ENCODE data around the gene MARCHF10. TPM values are rescaled to one million over a fixed set of nuclear protein-coding genes. Genes with fewer than 3 reads are reported as not detected.

The MARCHF10 gene
- total RNA-seq, 4 donors from 2014 or later = 2.1 TPM; not detected in 3

- peak; percentile 21 for DNase-seq
- intact Hi-C loops (cut with DNase I; ENCODE audit: low total_unique reads) = no loop called here
- H3K4me3 ChIP-seq = no peak overlapping the region
- H3K27ac ChIP-seq = peak overlapping the region; percentile 14 to 55 (median 48)
- H3K4me1 ChIP-seq = peaks cover 0 to 4% (median 0%) of the 10 kb centered on the region in 4 donors
- in situ Hi-C loops (cut with MboI; ENCODE audit: low pct_ligation_motif_present in 1 of 4, low pct_unique_long_range_greater_than_20kb in 1 of 4, low sequenced_read_pairs in 3 of 4) = no loop called here
- WGBS, 2 donors (ENCODE audit: low coverage in 1 of 2) = 24 to 30% methylated on average over 8 to 12 of the region's 12 CpGs
- TF ChIP-seq CTCF (IDR thresholded peaks at IDR 0.05) (no peak), POLR2AphosphoS5 (IDR thresholded peaks at IDR 0.05) (peak; percentile 27 to 68 (median 53))
- no peaks in the 10 kb centered on the region for H3K27me3 ChIP-seq
- no peaks in the 10 kb centered on the region for H3K9me3 ChIP-seq
- no peaks in the 10 kb centered on the region for H3K36me3 ChIP-seq
These were observed 11.6 kb upstream of the MARCHF10 start for GRCh38 chr17:62819511-62820221.

GRCh38 chr17:62818526-62818925 is 10.4 kb upstream of the MARCHF10 start:
- in situ Hi-C loops (cut with MboI; ENCODE audit: low pct_ligation_motif_present in 1 of 4, low pct_unique_long_range_greater_than_20kb in 1 of 4, low sequenced_read_pairs in 3 of 4) = no loop called here
- 94 to 97% methylated on average over 2 to 7 of the region's 7 CpGs for WGBS, 2 donors (ENCODE audit: low coverage in 1 of 2)
- intact Hi-C loops (cut with DNase I; ENCODE audit: low total_unique reads) = no loop called here

GRCh38 chr17:62816282-62816839 is 8.2 kb upstream of the MARCHF10 start:
- no peaks in the 10 kb centered on the region for H3K36me3 ChIP-seq
- no peak overlapping the region for H3K4me3 ChIP-seq
- no peak overlapping the region for H3K27ac ChIP-seq
- peaks cover 0 to 4% (median 0%) of the 10 kb centered on the region in 4 donors for H3K4me1 ChIP-seq
- in situ Hi-C loops (cut with MboI; ENCODE audit: low pct_ligation_motif_present in 1 of 4, low pct_unique_long_range_greater_than_20kb in 1 of 4, low sequenced_read_pairs in 3 of 4) = no loop called here
- no peaks in the 10 kb centered on the region for H3K27me3 ChIP-seq
- WGBS, 2 donors (ENCODE audit: low coverage in 1 of 2) = 60 to 68% methylated on average over 6 of the region's 6 CpGs
- TF ChIP-seq POLR2AphosphoS5 (IDR thresholded peaks at IDR 0.05) = no peak
- TF ChIP-seq POLR2A (IDR thresholded peaks at IDR 0.05) = no peak
- TF ChIP-seq EP300 (IDR thresholded peaks at IDR 0.05; ENCODE audit: low read depth) = no peak
- TF ChIP-seq CTCF (IDR thresholded peaks at IDR 0.05) = no peak
- intact Hi-C loops (cut with DNase I; ENCODE audit: low total_unique reads) = no loop called here
- no peaks in the 10 kb centered on the region for H3K9me3 ChIP-seq
- no peak for DNase-seq

More at GRCh38 chr17:62818526-62818925, 10.4 kb upstream of the MARCHF10 start:
- H3K36me3 ChIP-seq = no peaks in the 10 kb centered on the region
- H3K4me3 ChIP-seq = no peak overlapping the region
- TF ChIP-seq POLR2A (IDR thresholded peaks at IDR 0.05) (no peak), CTCF (IDR thresholded peaks at IDR 0.05) (no peak), POLR2AphosphoS5 (IDR thresholded peaks at IDR 0.05) (no peak), EP300 (IDR thresholded peaks at IDR 0.05; ENCODE audit: low read depth) (no peak)
- H3K27ac ChIP-seq = no peak overlapping the region
- no peak for DNase-seq
- peaks cover 0 to 4% (median 0%) of the 10 kb centered on the region in 4 donors for H3K4me1 ChIP-seq
- no peaks in the 10 kb centered on the region for H3K9me3 ChIP-seq
- no peaks in the 10 kb centered on the region for H3K27me3 ChIP-seq

- DNase-seq = no peak
- H3K27ac ChIP-seq = no peak overlapping the region
- H3K36me3 ChIP-seq = no peaks in the 10 kb centered on the region
- intact Hi-C loops (cut with DNase I; ENCODE audit: low total_unique reads) (loop anchor here (5.0 kb wide), 1 partner anchor 112 kb away; no protein-coding TSS in a partner anchor), in situ Hi-C loops (cut with MboI; ENCODE audit: low pct_ligation_motif_present in 1 of 4, low pct_unique_long_range_greater_than_20kb in 1 of 4, low sequenced_read_pairs in 3 of 4) (no loop called here)
- H3K9me3 ChIP-seq = no peaks in the 10 kb centered on the region
- H3K27me3 ChIP-seq = peaks cover 23% of the 10 kb centered on the region
- 80 to 83% methylated on average over 4 of the region's 4 CpGs for WGBS, 2 donors (ENCODE audit: low coverage in 1 of 2)
- peaks cover 0 to 19% (median 8%) of the 10 kb centered on the region in 4 donors for H3K4me1 ChIP-seq
- TF ChIP-seq CTCF (IDR thresholded peaks at IDR 0.05) = no peak
- TF ChIP-seq POLR2A (IDR thresholded peaks at IDR 0.05) = no peak
- TF ChIP-seq POLR2AphosphoS5 (IDR thresholded peaks at IDR 0.05) = no peak
- no peak overlapping the region for H3K4me3 ChIP-seq
These were observed 1.5 kb upstream of the MARCHF10 start for GRCh38 chr17:62809656-62810055.

Data from transverse colon (tissue), 4 donors.